H9 (cell line): Measurements from ENCODE around the gene CORO2B. TPM values are rescaled to one million over a fixed set of nuclear protein-coding genes. Genes with fewer than 3 reads are reported as not detected.

Experiments used
- DNase-seq: peaks from one replicate; pipeline ENCODE4 v3.0.0-alpha.2; 2017
- H2AFZ ChIP-seq: one replicate; pipeline ENCODE4 v1.6.1; 2013; ENCODE audit warnings: mild to moderate bottlenecking, low read length, control low read depth, moderate library complexity
- H2AK5ac ChIP-seq: 2 replicates; pipeline ENCODE4 v1.6.1; 2013; ENCODE audit warnings: low read length, control low read depth, mixed read lengths; ENCODE audit not compliant: insufficient read length
- H2BK120ac ChIP-seq: one replicate; pipeline ENCODE4 v1.6.1; 2013; ENCODE audit warnings: low read depth, mild to moderate bottlenecking, low read length, control low read depth, inconsistent platforms; ENCODE audit not compliant: poor library complexity, severe bottlenecking
- H2BK12ac ChIP-seq: 2 replicates; pipeline ENCODE4 v1.6.1; 2013; ENCODE audit warnings: low read length, control low read depth, mixed read lengths, low read depth; ENCODE audit not compliant: insufficient read length
- H2BK15ac ChIP-seq: 2 replicates; pipeline ENCODE4 v1.6.1; 2013; ENCODE audit warnings: low read depth, low read length, control low read depth
- H2BK20ac ChIP-seq: one replicate; pipeline ENCODE4 v1.6.1; 2013; ENCODE audit warnings: low read depth, mild to moderate bottlenecking, low read length, control low read depth, inconsistent platforms; ENCODE audit not compliant: poor library complexity, severe bottlenecking
- H2BK5ac ChIP-seq: 2 replicates; pipeline ENCODE4 v1.6.1; 2013; ENCODE audit warnings: low read length, control low read depth, mixed read lengths; ENCODE audit not compliant: insufficient read length
- H3K14ac ChIP-seq: 2 replicates; pipeline ENCODE4 v1.6.1; 2013; ENCODE audit warnings: low read length, control low read depth; ENCODE audit not compliant: insufficient read depth
- H3K18ac ChIP-seq: 2 replicates; pipeline ENCODE4 v1.6.1; 2013; ENCODE audit warnings: low read depth, mild to moderate bottlenecking, mixed read lengths, low read length, control low read depth; ENCODE audit not compliant: insufficient read length
- H3K23ac ChIP-seq: 2 replicates; pipeline ENCODE4 v1.6.1; 2013; ENCODE audit warnings: low read length, control low read depth, mixed read lengths, low read depth; ENCODE audit not compliant: insufficient read length
- H3K23me2 ChIP-seq: 2 replicates; pipeline ENCODE4 v1.6.1; 2013; ENCODE audit warnings: low read depth, mild to moderate bottlenecking, mixed read lengths, low read length, control low read depth; ENCODE audit not compliant: insufficient read length, poor library complexity, severe bottlenecking
- H3K27ac ChIP-seq: 2 replicates; pipeline ENCODE4 v1.5.1; 2013; ENCODE audit warnings: low read length, control low read depth, mixed read lengths, low read depth; ENCODE audit not compliant: insufficient read length
- H3K27me3 ChIP-seq: 2 replicates; pipeline ENCODE4 v1.6.1; 2013; ENCODE audit warnings: low read length, control low read depth, inconsistent platforms; ENCODE audit not compliant: insufficient read depth
- H3K4ac ChIP-seq: 2 replicates; pipeline ENCODE4 v1.6.1; 2013; ENCODE audit warnings: low read depth, mild to moderate bottlenecking, control low read depth, inconsistent platforms, low read length, moderate library complexity
- H3K4me1 ChIP-seq: 2 replicates; pipeline ENCODE4 v1.6.1; 2013; ENCODE audit warnings: low read length, control low read depth, inconsistent platforms; ENCODE audit not compliant: insufficient read depth
- H3K4me2 ChIP-seq: 2 replicates; pipeline ENCODE4 v1.6.1; 2013; ENCODE audit warnings: low read length, control low read depth, mixed read lengths; ENCODE audit not compliant: insufficient read length, insufficient read depth
- H3K56ac ChIP-seq: 2 replicates; pipeline ENCODE4 v1.6.1; 2013; ENCODE audit warnings: low read depth, mild to moderate bottlenecking, mixed read lengths, low read length, control low read depth; ENCODE audit not compliant: insufficient read length
- H3K79me1 ChIP-seq: 2 replicates; pipeline ENCODE4 v1.6.1; 2013; ENCODE audit warnings: low read depth, mild to moderate bottlenecking, moderate library complexity, low read length, control low read depth, inconsistent platforms; ENCODE audit not compliant: insufficient read depth, poor library complexity, severe bottlenecking
- H3K79me2 ChIP-seq: 2 replicates; pipeline ENCODE4 v1.6.1; 2013; ENCODE audit warnings: low read length, control low read depth, inconsistent platforms; ENCODE audit not compliant: insufficient read depth
- H3K9ac ChIP-seq: 2 replicates; pipeline ENCODE4 v1.6.1; 2013; ENCODE audit warnings: low read length, control low read depth, mixed read lengths; ENCODE audit not compliant: insufficient read length; ENCODE audit errors: extremely low read depth
- H3K9me3 ChIP-seq: one replicate; pipeline ENCODE4 v1.6.1; 2013; ENCODE audit warnings: low read depth, low read length, inconsistent platforms; ENCODE audit not compliant: control insufficient read depth
- H3T11ph ChIP-seq: one replicate; pipeline ENCODE4 v1.6.1; 2013; ENCODE audit warnings: mild to moderate bottlenecking, low read length, control low read depth, inconsistent platforms
- H4K20me1 ChIP-seq: one replicate; pipeline ENCODE4 v1.6.1; 2013; ENCODE audit not compliant: control insufficient read depth, insufficient read length, insufficient read depth
- H4K5ac ChIP-seq: 2 replicates; pipeline ENCODE4 v1.6.1; 2013; ENCODE audit warnings: low read depth, mild to moderate bottlenecking, mixed read lengths, low read length, control low read depth; ENCODE audit not compliant: insufficient read length
- H4K8ac ChIP-seq: replicated peaks from 2 replicates; pipeline ENCODE4 v1.6.1; 2013; ENCODE audit warnings: low read length, control low read depth, mixed read lengths, low read depth; ENCODE audit not compliant: insufficient read length
- H4K91ac ChIP-seq: 2 replicates; pipeline ENCODE4 v1.6.1; 2013; ENCODE audit warnings: low read depth, mild to moderate bottlenecking, moderate library complexity, mixed read lengths, low read length, control low read depth; ENCODE audit not compliant: insufficient read length
- H3K27ac Mint-ChIP-seq, 3 experiments: 2 replicates in 2 of 3; 3 replicates in 1 of 3; pipeline ENCODE4 v1.8.0; 2020 to 2021; ENCODE audit warnings: mixed read lengths in 3 of 3, mild to moderate bottlenecking in 1 of 3, moderate library complexity in 1 of 3
- H3K27me3 Mint-ChIP-seq: 2 replicates; pipeline ENCODE4 v1.8.0; 2021; ENCODE audit warnings: low read depth, mild to moderate bottlenecking, moderate library complexity, mixed read lengths
- H3K36me3 Mint-ChIP-seq, 3 experiments: 2 replicates in 2 of 3; 3 replicates in 1 of 3; pipeline ENCODE4 v1.8.0; 2020 to 2021; ENCODE audit warnings: low read depth in 3 of 3, mixed read lengths in 3 of 3; ENCODE audit not compliant: insufficient read depth in 1 of 3
- H3K4me1 Mint-ChIP-seq, 2 experiments: 2 replicates each; pipeline ENCODE4 v1.8.0; 2020; ENCODE audit warnings: mixed read lengths in 2 of 2
- H3K4me3 Mint-ChIP-seq, 2 experiments: 2 replicates in 1 of 2; 3 replicates in 1 of 2; pipeline ENCODE4 v1.8.0; 2020 to 2021; ENCODE audit warnings: mild to moderate bottlenecking in 2 of 2, mixed read lengths in 2 of 2, moderate library complexity in 1 of 2
- H3K9me3 Mint-ChIP-seq, 2 experiments: 2 replicates in 1 of 2; 3 replicates in 1 of 2; pipeline ENCODE4 v1.8.0; 2020; ENCODE audit warnings: mild to moderate bottlenecking in 2 of 2, mixed read lengths in 2 of 2, moderate library complexity in 1 of 2
- CTCF ChIP-seq: fragments of 200-600 bp; sonication (generic); conservative IDR thresholded peaks from 3 replicates; pipeline ENCODE4 v1.8.0; 2021; ENCODE audit warnings: antibody characterized with exemption, mild to moderate bottlenecking
- WGBS: extraction: QIAGEN DNeasy Blood & Tissue Kit; methylation state at CpG from one replicate; pipeline ENCODE4 v1.1.7; 2013; ENCODE audit warnings: missing lambda C conversion rate, low lambda C conversion rate, mixed read lengths; ENCODE audit not compliant: insufficient read length; ENCODE audit errors: extremely low coverage; 5-methylcytosine and 5-hydroxymethylcytosine counted together
- total RNA-seq: library from RNA; stranded (reverse); gene quantifications from 2 replicates; pipeline ENCODE4 v1.2.1, GENCODE V29; 2021

Gene CORO2B
- total RNA-seq, 1 experiment from 2014 or later = 3.1 TPM

- H3K9ac ChIP-seq = no peak overlapping the region
- no peak overlapping the region for H2BK5ac ChIP-seq
- no peaks in the 10 kb centered on the region; the same call in 1 of the 2 replicates for H3K4me1 ChIP-seq
- no peak overlapping the region for H3K4me2 ChIP-seq
- H2BK20ac ChIP-seq = no peak overlapping the region
- H3K56ac ChIP-seq = no peak overlapping the region
- no peak for DNase-seq
- H4K5ac ChIP-seq = no peak overlapping the region
- no peak overlapping the region for H3K4ac ChIP-seq
- no peak overlapping the region for H2BK12ac ChIP-seq
- Mint-ChIP-seq H3K36me3 (peaks cover 0 to 8% (median 0%) of the 10 kb centered on the region in 3 experiments; a peak in 4 of 7 replicates), H3K27me3 (peaks cover 2% of the 10 kb centered on the region), H3K4me1 (peaks cover 27 to 46% of the 10 kb centered on the region in 2 experiments), H3K9me3 (no peaks in the 10 kb centered on the region; a peak in 2 of 5 replicates), H3K4me3 (no peak overlapping the region), H3K27ac (no peak overlapping the region; a peak in 1 of 7 replicates)
- H3K23me2 ChIP-seq = no peaks in the 10 kb centered on the region
- no peak overlapping the region for H3K23ac ChIP-seq
- no peak overlapping the region for H4K91ac ChIP-seq
- no peak overlapping the region for H4K8ac ChIP-seq
- no peaks in the 10 kb centered on the region for H4K20me1 ChIP-seq
- no peak overlapping the region for H2AFZ ChIP-seq
- H3K9me3 ChIP-seq = no peaks in the 10 kb centered on the region
- H3K27me3 ChIP-seq = no peaks in the 10 kb centered on the region
- H2BK120ac ChIP-seq = no peak overlapping the region
- H3K79me1 ChIP-seq = no peaks in the 10 kb centered on the region
- H2BK15ac ChIP-seq = no peak overlapping the region
- H3K27ac ChIP-seq = no peak overlapping the region
- WGBS = no CpG with 5 or more reads among the region's 12 CpGs
- no peak for TF ChIP-seq CTCF
- peak overlapping the region; percentile 32; the same call in 1 of the 2 replicates for H3K14ac ChIP-seq
- no peaks in the 10 kb centered on the region for H3K79me2 ChIP-seq
- H2AK5ac ChIP-seq = no peak overlapping the region
- no peak overlapping the region for H3K18ac ChIP-seq
- no peak overlapping the region for H3T11ph ChIP-seq
Measured at GRCh38 chr15:68699124-68699880, 120.5 kb downstream of the CORO2B start.
